Muscle layer of duodenum (tissue), 2 donors: ENCODE measurements around the gene LRP10.
"Not testable (repeated sequence)": the region's sequence is repeated elsewhere in the genome, so short reads cannot be mapped to it uniquely, and the experiment has no call there.

Source experiments
- H3K27ac ChIP-seq: one replicate; pipeline ENCODE4 v1.7.0; 2013; ENCODE audit warnings: mild to moderate bottlenecking, low read length
- H3K27me3 ChIP-seq: one replicate; pipeline ENCODE4 v1.7.0; 2013; ENCODE audit warnings: low read depth, mild to moderate bottlenecking, control low read depth, low read length
- H3K36me3 ChIP-seq, 2 donors: one replicate each; pipeline ENCODE4 v1.7.0; 2013; ENCODE audit warnings: low read length in 2 of 2, control low read depth in 1 of 2, mild to moderate bottlenecking in 1 of 2; ENCODE audit not compliant: insufficient read depth in 2 of 2, control insufficient read depth in 1 of 2
- H3K4me1 ChIP-seq, 2 donors: one replicate each; pipeline ENCODE4 v1.7.0; 2013; ENCODE audit warnings: low read length in 2 of 2, mild to moderate bottlenecking in 2 of 2, control low read depth in 1 of 2, moderate library complexity in 1 of 2; ENCODE audit not compliant: insufficient read depth in 2 of 2, control insufficient read depth in 1 of 2
- H3K4me3 ChIP-seq, 2 donors: one replicate each; pipeline ENCODE4 v1.7.0; 2013; ENCODE audit warnings: low read length in 2 of 2, low read depth in 1 of 2, mild to moderate bottlenecking in 1 of 2
- H3K9me3 ChIP-seq, 2 donors: one replicate each; pipeline ENCODE4 v1.7.0; 2013; ENCODE audit warnings: low read length in 2 of 2, control low read depth in 1 of 2, mild to moderate bottlenecking in 1 of 2; ENCODE audit not compliant: control insufficient read depth in 1 of 2
- donor health status: healthy.

The LRP10 gene

GRCh38 chr14:22845103-22845394, 26.5 kb upstream of the LRP10 start:
- H3K27ac ChIP-seq: no peak overlapping the region
- peaks cover 6 to 48% of the 10 kb centered on the region in 2 donors for H3K4me1 ChIP-seq
- peaks cover 49 to 59% of the 10 kb centered on the region in 2 donors for H3K36me3 ChIP-seq

GRCh38 chr14:22845821-22846625, 25.5 kb upstream of the LRP10 start:
- Histone ChIP-seq H3K4me1 (peaks cover 11 to 54% of the 10 kb centered on the region in 2 donors), H3K9me3 (no peaks in the 10 kb centered on the region), H3K27me3 (no peaks in the 10 kb centered on the region), H3K27ac (peak overlapping the region; percentile 29), H3K4me3 (no peak overlapping the region), H3K36me3 (peaks cover 47 to 59% of the 10 kb centered on the region in 2 donors)

More at GRCh38 chr14:22845103-22845394, 26.5 kb upstream of the LRP10 start:
- H3K27me3 ChIP-seq: no peaks in the 10 kb centered on the region
- no peak overlapping the region for H3K4me3 ChIP-seq
- no peaks in the 10 kb centered on the region for H3K9me3 ChIP-seq

GRCh38 chr14:22846811-22847307, 24.7 kb upstream of the LRP10 start:
- H3K36me3 ChIP-seq: peaks cover 39 to 54% of the 10 kb centered on the region in 2 donors
- H3K4me3 ChIP-seq: no peak overlapping the region
- H3K9me3 ChIP-seq: no peaks in the 10 kb centered on the region
- no peaks in the 10 kb centered on the region for H3K27me3 ChIP-seq
- peaks cover 19 to 61% of the 10 kb centered on the region in 2 donors for H3K4me1 ChIP-seq
- H3K27ac ChIP-seq: peak overlapping the region; percentile 29

GRCh38 chr14:22847661-22848341, 23.7 kb upstream of the LRP10 start:
- Histone ChIP-seq H3K36me3 (peaks cover 31 to 44% of the 10 kb centered on the region in 2 donors), H3K27ac (peak overlapping the region; percentile 80)

GRCh38 chr14:22848351-22849164, 23.0 kb upstream of the LRP10 start:
- peaks cover 23 to 37% of the 10 kb centered on the region in 2 donors for H3K36me3 ChIP-seq
- H3K27ac ChIP-seq: peak overlapping the region; percentile 80
- H3K27me3 ChIP-seq: no peaks in the 10 kb centered on the region
- no peaks in the 10 kb centered on the region for H3K9me3 ChIP-seq
- H3K4me3 ChIP-seq: peak overlapping the region in 1 of 2 donors; percentile 31
- H3K4me1 ChIP-seq: peaks cover 22 to 68% of the 10 kb centered on the region in 2 donors

More at GRCh38 chr14:22847661-22848341, 23.7 kb upstream of the LRP10 start:
- H3K4me1 ChIP-seq: peaks cover 22 to 60% of the 10 kb centered on the region in 2 donors
- H3K4me3 ChIP-seq: peak overlapping the region in 1 of 2 donors; percentile 9
- H3K27me3 ChIP-seq: no peaks in the 10 kb centered on the region
- no peaks in the 10 kb centered on the region for H3K9me3 ChIP-seq

GRCh38 chr14:22849212-22849819, 22.2 kb upstream of the LRP10 start:
- peaks cover 22 to 69% of the 10 kb centered on the region in 2 donors for H3K4me1 ChIP-seq
- H3K27me3 ChIP-seq: no peaks in the 10 kb centered on the region
- peak overlapping the region; percentile 80 for H3K27ac ChIP-seq
- H3K9me3 ChIP-seq: no peaks in the 10 kb centered on the region
- peaks cover 20 to 31% of the 10 kb centered on the region in 2 donors for H3K36me3 ChIP-seq
- H3K4me3 ChIP-seq: peak overlapping the region in 1 of 2 donors; percentile 31

- Histone ChIP-seq H3K36me3 (peaks cover 4 to 14% of the 10 kb centered on the region in 2 donors), H3K4me3 (no peak overlapping the region), H3K27ac (peak overlapping the region; percentile 88), H3K27me3 (no peaks in the 10 kb centered on the region), H3K4me1 (peaks cover 22 to 63% of the 10 kb centered on the region in 2 donors), H3K9me3 (no peaks in the 10 kb centered on the region)
Measured at GRCh38 chr14:22850944-22851764, 20.4 kb upstream of the LRP10 start.

GRCh38 chr14:22852178-22852577, 19.4 kb upstream of the LRP10 start:
- Histone ChIP-seq H3K4me1 (peaks cover 22 to 54% of the 10 kb centered on the region in 2 donors), H3K27ac (peak overlapping the region; percentile 88)
- not testable (repeated sequence) for H3K4me3 ChIP-seq, H3K36me3 ChIP-seq, H3K27me3 ChIP-seq, H3K9me3 ChIP-seq

GRCh38 chr14:22852599-22852939, 19.0 kb upstream of the LRP10 start:
- Histone ChIP-seq H3K36me3 (peaks cover 0 to 5% of the 10 kb centered on the region in 2 donors), H3K27me3 (no peaks in the 10 kb centered on the region), H3K4me1 (peaks cover 22 to 54% of the 10 kb centered on the region in 2 donors), H3K9me3 (no peaks in the 10 kb centered on the region), H3K4me3 (peak overlapping the region in 1 of 2 donors; percentile 34), H3K27ac (peak overlapping the region; percentile 63)
